22Rv1 (cell line): ENCODE data around the gene AGBL2.

Experiments used
- CTCF ChIP-seq: fragments of 450-650 bp; IDR thresholded peaks from 2 replicates; pipeline ENCODE4 v1.5.1; 2017; ENCODE audit warnings: mild to moderate bottlenecking
- ZFX ChIP-seq: fragments of 450-650 bp; IDR thresholded peaks from 2 replicates; pipeline ENCODE4 v1.6.1; 2017; ENCODE audit warnings: antibody characterized with exemption, borderline replicate concordance

- TF ChIP-seq CTCF (no peak), ZFX (no peak)
These were observed 65.9 kb downstream of the AGBL2 start for GRCh38 chr11:47649276-47649675.
